GM12892 (cell line): Measurements from ENCODE around the gene HEBP2.

Experiments used
- POLR2A ChIP-seq: IDR thresholded peaks from 2 replicates; pipeline ENCODE4 v1.6.1; 2011; ENCODE audit warnings: low read depth, low read length, control low read depth
- TAF1 ChIP-seq: IDR thresholded peaks from 2 replicates; pipeline ENCODE4 v1.6.1; 2011; ENCODE audit warnings: low read depth, mild to moderate bottlenecking, control low read depth, low read length, borderline replicate concordance

GRCh38 chr6:138441965-138442364 is 37.9 kb downstream of the HEBP2 start:
- TF ChIP-seq TAF1 (no peak), POLR2A (no peak)
